ENCODE measurements around the gene NR1D2.

DNA sequence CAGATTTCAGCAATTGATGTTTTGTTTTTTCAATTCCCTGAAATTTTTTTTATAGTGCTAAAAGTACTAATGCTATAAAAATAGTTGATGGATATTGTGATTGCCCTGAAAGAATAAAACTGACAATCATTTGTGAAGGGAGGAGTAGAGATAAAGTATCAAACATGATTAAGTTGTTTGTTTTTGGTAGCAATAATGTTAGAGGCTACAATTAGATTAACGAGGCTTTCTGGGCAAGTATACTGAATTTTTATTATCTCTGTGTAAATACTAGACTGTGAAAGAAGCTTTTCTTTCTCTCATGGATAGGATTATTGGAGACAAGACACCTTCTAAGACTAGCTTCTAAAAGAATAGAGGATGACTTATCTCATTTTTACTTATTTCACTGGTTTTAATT is 15.6 kb downstream of the NR1D2 start:
- TF ChIP-seq, protein P1, sequence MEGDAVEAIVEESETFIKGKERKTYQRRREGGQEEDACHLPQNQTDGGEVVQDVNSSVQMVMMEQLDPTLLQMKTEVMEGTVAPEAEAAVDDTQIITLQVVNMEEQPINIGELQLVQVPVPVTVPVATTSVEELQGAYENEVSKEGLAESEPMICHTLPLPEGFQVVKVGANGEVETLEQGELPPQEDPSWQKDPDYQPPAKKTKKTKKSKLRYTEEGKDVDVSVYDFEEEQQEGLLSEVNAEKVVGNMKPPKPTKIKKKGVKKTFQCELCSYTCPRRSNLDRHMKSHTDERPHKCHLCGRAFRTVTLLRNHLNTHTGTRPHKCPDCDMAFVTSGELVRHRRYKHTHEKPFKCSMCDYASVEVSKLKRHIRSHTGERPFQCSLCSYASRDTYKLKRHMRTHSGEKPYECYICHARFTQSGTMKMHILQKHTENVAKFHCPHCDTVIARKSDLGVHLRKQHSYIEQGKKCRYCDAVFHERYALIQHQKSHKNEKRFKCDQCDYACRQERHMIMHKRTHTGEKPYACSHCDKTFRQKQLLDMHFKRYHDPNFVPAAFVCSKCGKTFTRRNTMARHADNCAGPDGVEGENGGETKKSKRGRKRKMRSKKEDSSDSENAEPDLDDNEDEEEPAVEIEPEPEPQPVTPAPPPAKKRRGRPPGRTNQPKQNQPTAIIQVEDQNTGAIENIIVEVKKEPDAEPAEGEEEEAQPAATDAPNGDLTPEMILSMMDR (IDR thresholded peaks at IDR 0.05; ENCODE audit: insufficient read depth, low read depth, low read length) = no peak
- TF ChIP-seq EZH2 (IDR thresholded peaks at IDR 0.05; ENCODE audit: insufficient read depth, low read length) = no peak
